ENCODE measurements around the gene EN2. TPM values are rescaled to one million over a fixed set of nuclear protein-coding genes. Genes with fewer than 3 reads are reported as not detected.
"Not testable (repeated sequence)": the region's sequence is repeated elsewhere in the genome, so short reads cannot be mapped to it uniquely, and the experiment has no call there.

EN2 gene
- polyA plus RNA-seq, 3 donors: 0.04 to 0.15 (median 0.06) TPM

- no peak for DNase-seq (ENCODE audit: low read depth in 3 of 3, low spot score in 2 of 3)
Measured at GRCh38 chr7:155425011-155425340, 33.0 kb upstream of the EN2 start.

DNA sequence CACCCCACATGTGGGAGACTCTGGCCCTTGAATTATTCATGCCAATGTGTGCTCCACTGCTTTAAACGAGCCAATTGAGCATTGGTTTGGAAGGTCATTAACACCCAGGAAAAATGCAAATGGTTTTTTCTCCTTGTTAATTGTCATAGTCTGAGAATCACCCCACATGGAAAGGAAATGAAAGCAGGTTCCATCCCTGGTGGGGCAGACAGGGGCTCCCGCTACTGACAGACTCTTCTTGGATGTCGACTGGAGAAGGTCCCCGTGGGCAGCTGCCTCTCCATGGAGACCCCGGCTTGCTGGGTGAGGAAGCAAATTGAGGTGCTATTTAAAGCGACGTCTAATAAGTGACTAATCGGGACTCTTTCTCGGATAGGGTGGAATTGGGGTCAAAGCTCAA lies 32.0 kb upstream of the EN2 start:
- DNase-seq (ENCODE audit: low read depth in 3 of 3, low spot score in 2 of 3): no peak

DNA sequence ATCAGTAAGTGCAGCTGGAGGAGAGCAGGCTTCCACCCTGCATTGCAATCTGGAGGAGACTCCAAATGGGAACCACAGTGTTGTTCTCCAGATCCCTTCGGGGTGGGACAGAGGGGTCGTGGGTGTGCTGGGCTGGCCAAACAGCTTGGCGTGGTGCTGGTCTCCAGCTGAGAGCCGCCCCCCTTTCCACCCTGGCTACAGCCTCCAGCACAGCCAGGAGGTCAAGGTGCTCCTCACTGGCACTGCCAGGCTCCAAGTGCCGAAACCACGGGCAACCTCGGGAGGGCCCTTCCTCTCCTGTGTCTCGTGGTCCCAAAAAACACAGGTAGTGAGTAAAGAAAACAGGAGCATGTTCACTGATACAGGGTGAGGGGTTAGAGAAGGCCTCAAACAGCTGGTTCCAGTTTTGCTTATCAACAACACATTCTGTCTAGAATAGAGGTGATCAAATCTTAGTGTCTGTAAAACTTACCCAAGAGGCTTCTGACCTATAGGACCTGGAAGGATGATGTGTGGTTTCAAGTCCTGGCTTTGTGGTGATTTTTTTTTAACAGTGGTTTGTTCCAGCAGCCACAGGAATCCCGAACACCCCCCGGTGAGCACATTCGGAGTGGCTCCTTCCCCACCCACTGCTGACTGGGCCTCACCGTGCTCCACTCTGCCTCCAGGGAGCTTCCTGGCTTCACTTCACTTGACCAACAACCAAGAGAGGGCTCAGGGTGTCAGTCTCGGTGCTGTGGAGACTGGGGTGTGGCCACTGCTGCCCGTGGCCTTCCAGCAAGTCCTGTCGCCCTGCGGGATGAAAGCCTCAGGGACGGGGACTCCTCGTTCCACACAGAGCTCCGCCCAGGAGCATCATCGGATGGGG lies 31.2 kb upstream of the EN2 start:
- DNase-seq (ENCODE audit: low read depth in 3 of 3, low spot score in 2 of 3): no peak

GRCh38 chr7:155427411-155428038 lies 30.4 kb upstream of the EN2 start:
- no peak for DNase-seq (ENCODE audit: low read depth in 3 of 3, low spot score in 2 of 3)

DNA sequence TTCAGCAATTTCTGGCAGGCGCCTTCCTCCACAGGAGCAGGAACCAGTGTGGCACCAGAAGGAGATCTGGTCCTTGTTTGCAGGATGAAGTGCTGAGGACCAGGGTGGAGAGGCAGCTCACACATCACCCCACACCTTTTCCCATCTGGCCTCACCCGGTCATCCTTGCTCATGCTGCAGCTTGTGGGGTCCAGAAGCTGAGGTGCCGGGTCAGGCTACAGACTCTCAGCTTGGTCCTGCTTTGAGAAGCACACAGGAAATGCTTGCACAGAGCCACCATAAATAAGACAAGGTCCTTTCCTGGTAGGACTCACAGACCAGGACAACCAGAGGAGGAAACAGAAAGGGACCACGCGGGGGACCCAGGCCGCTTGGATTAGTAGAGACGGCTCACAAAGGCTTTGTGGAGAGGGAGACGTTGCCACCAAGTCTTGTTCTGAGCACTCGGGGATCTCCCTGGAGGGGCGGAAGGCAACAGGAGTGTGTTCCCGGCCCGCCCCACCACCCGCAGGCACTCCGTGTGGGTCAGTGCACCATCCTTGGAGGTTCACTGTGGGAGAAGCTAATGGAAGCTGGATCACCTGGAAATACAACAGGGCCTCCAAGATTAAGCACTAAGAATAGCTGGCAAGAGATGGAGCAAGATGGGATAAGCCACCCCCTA lies 29.6 kb upstream of the EN2 start:
- no peak for DNase-seq (ENCODE audit: low read depth in 3 of 3, low spot score in 2 of 3)

DNA sequence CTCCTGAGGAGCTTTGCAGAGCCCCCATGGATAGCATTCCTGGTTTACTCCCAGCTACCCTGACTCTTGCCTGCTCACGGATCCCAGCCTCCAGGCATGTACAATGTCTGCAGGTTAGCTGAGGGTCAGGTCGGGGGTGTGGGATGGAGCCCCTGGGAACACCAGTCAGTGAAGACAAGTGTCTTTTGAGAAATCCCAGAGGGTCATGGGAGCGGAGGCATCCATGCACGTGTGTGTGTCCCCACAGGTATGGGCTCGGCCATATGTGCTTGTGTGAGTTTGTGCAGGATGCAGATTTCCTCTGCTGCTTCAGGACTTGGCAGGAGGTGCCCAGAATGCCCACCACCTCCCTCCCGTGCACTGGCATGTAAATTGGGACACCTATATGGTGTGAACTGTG lies 28.3 kb upstream of the EN2 start:
- no peak for DNase-seq (ENCODE audit: low read depth in 3 of 3, low spot score in 2 of 3)

DNA sequence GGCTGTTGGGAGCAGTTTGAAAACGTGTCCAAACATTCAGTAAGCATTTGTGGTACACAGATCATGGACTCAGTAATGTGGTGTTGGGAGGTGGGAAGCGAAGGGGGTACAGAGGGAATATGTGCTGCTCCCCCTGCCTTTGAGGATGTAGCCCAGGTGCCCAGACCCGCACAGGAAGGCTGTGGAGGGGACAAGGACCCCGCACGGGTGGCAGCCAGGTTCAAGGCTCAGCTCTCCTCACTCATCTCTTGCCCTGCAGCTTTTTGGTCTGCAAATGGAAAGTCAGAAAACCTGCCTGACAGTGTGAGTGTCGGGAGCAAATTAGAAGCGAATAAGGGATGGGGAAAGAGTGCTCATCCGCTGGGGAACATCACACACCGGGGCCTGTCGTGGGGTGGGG lies 27.3 kb upstream of the EN2 start:
- DNase-seq (ENCODE audit: low read depth in 3 of 3, low spot score in 2 of 3): no peak

GRCh38 chr7:155431231-155431630 lies 26.7 kb upstream of the EN2 start:
- no peak for DNase-seq (ENCODE audit: low read depth in 3 of 3, low spot score in 2 of 3)

DNA sequence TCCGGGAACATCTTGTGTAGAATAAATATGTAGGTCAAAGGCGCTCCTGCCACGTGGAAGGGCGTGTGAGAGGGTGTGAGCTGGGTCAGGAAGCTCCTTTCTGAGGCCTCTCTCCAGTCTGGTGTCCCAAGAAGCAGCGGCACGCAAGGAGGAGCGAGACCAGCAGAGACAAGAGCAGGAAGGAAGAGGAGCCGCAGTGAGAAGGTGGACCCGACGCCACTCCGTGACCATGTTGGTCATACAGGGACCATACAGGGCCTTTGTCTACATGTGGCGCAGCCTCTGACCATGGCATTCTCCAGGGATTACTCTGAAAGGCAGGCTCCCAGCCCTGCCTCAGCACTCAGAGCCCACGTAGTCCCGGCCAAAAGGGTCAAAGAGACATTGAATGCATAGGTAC lies 26.2 kb upstream of the EN2 start:
- no peak for DNase-seq (ENCODE audit: low read depth in 3 of 3, low spot score in 2 of 3)

- no peak for DNase-seq (ENCODE audit: low read depth in 3 of 3, low spot score in 2 of 3)
Measured at GRCh38 chr7:155435110-155435509, 22.8 kb upstream of the EN2 start.

GRCh38 chr7:155437836-155438235 lies 20.1 kb upstream of the EN2 start:
- no peak for DNase-seq (ENCODE audit: low read depth in 3 of 3, low spot score in 2 of 3)

GRCh38 chr7:155438777-155439176 lies 19.2 kb upstream of the EN2 start:
- DNase-seq (ENCODE audit: low read depth in 3 of 3, low spot score in 2 of 3): no peak

GRCh38 chr7:155439311-155440017 lies 18.5 kb upstream of the EN2 start:
- no peak for DNase-seq (ENCODE audit: low read depth in 3 of 3, low spot score in 2 of 3)

DNA sequence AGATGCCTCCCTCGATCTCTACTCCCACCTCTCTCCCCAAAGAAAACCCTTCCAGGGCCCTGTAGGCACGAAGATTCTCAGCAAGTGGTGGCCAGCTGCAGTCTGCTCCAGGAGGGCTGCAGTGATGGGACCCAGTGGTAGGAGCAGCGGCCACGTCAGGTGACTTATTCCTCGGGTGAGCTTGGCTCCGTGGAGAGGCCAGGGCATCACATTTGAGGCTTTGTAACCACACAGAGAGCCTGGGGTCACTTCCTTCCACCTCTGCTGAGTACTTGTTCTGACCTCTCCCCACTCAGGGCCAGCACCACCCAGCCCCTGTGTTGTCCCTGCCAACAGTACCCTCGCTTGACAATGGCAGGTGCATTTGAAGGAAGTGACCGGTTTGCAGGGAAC lies 17.9 kb upstream of the EN2 start:
- DNase-seq (ENCODE audit: low read depth in 3 of 3, low spot score in 2 of 3): no peak

GRCh38 chr7:155441856-155442255 lies 16.1 kb upstream of the EN2 start:
- no peak for DNase-seq (ENCODE audit: low read depth in 3 of 3, low spot score in 2 of 3)

GRCh38 chr7:155444746-155445145 lies 13.2 kb upstream of the EN2 start:
- DNase-seq (ENCODE audit: low read depth in 3 of 3, low spot score in 2 of 3): no peak

DNA sequence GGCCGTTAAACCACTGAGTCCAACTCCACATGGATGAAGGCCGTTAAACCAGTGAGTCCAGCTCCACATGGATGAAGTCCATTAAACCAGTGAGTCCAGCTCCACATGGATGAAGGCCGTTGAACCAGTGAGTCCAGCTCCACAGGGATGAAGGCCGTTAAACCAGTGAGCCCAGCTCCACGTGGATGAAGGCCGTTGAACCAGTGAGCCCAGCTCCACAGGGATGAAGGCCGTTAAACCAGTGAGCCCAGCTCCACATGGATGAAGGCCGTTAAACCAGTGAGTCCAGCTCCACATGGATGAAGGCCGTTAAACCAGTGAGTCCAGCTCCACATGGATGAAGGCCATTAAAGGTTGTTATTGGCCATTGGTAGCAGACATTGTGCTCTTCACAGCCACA lies 12.3 kb upstream of the EN2 start:
- not testable (repeated sequence) for DNase-seq (ENCODE audit: low read depth in 3 of 3, low spot score in 2 of 3)

DNA sequence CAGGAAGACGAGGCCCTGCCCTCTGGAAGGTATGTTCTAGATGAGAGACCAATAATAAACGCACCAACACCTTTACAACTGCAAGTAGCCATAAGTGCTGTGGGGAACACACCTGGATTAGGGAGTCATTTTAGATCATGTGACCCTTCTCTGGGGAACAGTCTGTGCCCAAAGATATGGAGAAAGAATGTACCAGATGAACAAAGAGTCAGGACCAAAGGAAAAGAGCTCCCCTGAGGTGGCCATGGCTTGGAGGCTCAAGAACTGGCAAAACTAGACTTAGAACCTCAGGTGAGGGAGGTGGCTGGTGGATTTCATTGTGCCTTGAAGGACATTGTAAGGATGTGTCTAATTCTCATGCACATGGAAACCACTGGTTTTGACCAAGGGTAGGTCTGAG lies 10.3 kb upstream of the EN2 start:
- DNase-seq (ENCODE audit: low read depth in 3 of 3, low spot score in 2 of 3): no peak

DNA sequence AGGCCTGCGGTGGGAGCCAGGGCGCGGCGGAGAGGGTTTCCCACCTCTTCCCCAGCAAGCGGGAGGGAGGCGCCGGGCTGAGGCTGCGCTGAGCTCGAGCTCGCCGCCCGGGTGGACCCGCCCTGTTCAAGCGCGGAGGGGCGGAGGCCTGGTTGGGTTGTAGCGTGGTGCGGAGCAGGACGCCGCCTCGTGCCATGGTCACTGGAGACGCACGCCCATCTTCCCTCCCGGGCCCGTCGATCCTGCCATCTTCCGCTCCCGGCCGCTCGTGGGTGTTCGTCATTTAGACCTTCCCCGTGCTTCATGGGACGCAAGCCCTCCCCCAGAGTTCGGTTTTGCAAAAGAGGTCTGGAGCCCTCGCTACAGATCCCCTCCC lies 9.3 kb upstream of the EN2 start:
- no peak for DNase-seq (ENCODE audit: low read depth in 3 of 3, low spot score in 2 of 3)

- no peak for DNase-seq (ENCODE audit: low read depth in 3 of 3, low spot score in 2 of 3)
Measured at GRCh38 chr7:155449008-155449868, 8.7 kb upstream of the EN2 start.
